GM12874 (cell line): ENCODE measurements around the gene KIF16B.

Source experiments
- TF ChIP-seq, protein P1 (sequence below): IDR thresholded peaks from 2 replicates; pipeline ENCODE4 v1.5.1; 2011; ENCODE audit warnings: low read depth, mild to moderate bottlenecking, control low read depth, low read length, moderate library complexity; ENCODE audit not compliant: insufficient read depth

KIF16B gene

DNA sequence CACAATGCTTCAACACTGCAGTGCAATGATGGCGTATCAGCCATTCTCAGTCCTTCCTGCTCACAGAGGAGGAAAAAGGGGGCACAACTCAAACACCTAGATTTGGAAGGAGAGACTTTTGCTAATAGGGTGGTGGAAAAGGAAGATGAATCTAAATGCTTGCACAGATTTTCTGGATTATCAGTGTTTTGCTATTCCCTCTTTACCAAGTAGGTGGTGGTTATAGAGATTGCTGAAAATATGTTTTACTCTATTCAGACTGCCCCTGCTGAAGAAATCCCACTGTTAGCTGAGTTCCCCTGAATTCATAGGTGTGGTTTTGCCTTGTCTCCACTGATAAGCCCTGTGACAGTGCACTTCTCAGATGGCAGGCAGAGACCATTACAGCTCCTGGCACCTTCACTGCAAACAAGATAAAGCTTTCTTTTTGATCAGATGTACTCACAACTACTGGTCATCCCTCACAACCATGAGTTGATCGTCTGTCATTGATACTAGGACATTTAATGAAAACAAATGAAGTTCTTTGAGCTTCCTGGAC lies 311.4 kb downstream of the KIF16B start:
- TF ChIP-seq, protein P1, sequence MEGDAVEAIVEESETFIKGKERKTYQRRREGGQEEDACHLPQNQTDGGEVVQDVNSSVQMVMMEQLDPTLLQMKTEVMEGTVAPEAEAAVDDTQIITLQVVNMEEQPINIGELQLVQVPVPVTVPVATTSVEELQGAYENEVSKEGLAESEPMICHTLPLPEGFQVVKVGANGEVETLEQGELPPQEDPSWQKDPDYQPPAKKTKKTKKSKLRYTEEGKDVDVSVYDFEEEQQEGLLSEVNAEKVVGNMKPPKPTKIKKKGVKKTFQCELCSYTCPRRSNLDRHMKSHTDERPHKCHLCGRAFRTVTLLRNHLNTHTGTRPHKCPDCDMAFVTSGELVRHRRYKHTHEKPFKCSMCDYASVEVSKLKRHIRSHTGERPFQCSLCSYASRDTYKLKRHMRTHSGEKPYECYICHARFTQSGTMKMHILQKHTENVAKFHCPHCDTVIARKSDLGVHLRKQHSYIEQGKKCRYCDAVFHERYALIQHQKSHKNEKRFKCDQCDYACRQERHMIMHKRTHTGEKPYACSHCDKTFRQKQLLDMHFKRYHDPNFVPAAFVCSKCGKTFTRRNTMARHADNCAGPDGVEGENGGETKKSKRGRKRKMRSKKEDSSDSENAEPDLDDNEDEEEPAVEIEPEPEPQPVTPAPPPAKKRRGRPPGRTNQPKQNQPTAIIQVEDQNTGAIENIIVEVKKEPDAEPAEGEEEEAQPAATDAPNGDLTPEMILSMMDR = no peak

DNA sequence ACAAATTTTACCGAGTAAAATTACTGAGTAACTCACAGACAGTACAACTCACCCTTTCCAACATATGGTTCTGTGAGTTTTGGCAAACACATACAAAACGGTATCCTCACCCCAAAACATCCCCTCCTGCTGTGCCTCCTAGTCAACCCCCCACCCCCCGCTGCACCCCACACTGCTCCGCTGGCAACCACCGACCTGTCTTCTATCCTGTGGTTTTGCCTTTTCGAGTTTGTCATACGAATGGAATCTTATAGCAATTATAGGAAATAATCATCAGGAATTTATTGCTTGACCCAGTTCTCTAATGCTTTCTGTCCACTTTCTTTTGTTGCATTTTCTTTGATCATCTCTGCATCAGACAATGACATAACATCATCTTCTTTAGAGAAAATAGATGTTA lies 312.3 kb downstream of the KIF16B start:
- TF ChIP-seq, protein P1 = no peak

DNA sequence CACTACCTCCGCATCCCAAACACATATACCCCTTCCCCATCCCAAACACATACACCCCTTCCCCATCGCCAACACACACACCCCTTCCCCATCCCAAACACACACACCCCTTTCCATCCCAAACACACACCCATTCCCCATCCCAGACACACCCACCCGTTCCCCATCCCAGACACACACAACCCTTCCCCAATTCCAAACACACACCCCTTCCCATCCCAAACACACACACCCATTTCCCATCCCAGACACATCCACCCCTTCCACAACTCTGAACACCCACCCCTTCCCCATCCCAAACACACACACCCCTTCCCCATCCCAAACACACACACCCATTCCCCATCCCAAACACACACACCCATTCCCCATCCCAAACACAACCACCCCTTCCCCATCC lies 314.5 kb downstream of the KIF16B start:
- TF ChIP-seq, protein P1 = no peak

DNA sequence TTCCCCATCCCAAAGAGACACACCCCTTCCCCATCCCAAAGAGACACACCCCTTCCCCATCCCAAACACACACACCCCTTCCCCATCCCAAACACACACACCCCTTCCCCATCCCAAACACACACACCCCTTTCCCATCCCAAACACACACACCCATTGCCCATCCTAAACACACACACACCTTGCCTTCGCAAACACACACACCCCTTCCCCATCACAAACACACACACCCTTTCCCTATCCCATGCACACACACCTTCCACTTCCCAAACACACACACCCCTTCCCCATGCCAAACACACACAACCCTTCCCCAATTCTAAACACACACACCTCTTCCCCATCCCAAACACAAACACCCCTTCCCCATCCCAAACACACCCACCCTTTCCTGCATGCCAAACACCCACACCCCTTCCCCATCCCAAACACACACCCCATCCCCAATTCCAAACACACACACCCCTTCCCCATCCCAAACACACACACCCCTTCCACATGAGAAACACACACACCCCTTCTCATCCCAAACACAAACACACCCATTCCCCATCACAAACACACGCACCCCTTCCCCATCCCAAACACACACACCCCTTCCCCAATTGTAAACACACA lies 315.3 kb downstream of the KIF16B start:
- TF ChIP-seq, protein P1 = no peak

DNA sequence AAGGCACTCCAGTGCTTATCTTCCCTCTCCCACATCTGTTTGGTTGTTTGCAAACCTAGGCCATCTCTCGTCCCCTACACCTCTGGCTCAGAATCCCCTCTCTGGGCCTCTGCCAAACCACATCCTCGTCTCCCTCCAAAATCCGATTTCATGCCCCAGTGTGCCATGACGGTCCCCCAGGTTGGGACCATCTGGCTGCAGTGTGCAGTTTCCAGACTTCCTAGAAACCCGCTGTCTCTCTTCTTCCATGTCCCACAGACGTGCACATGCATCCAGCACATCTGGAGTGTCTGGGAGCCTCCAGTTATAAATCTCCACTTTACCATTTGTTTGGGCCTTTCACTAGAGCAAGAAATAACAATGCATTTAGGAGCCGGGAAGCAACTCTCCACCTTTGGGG lies 316.2 kb downstream of the KIF16B start:
- TF ChIP-seq, protein P1 = no peak

DNA sequence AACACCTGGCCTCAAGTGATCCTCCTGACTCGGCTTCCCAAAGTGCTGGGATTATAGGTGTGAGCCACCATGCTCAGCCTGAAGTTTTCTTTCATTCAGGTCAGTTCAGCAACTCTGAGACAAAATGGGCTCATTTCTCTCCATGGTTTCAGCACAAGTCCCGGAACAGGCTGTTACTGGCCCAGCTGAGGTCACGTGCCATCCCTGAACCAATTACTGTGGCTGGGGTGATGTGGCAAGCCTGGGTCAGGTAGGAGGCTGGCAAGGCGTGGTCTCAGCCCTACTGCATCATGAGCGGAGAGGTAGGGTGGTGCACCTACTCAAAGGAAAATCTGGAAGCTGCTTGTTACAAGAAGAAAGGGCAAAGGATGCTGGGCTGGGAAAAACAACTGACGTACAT lies 326.4 kb downstream of the KIF16B start:
- TF ChIP-seq, protein P1 = no peak

DNA sequence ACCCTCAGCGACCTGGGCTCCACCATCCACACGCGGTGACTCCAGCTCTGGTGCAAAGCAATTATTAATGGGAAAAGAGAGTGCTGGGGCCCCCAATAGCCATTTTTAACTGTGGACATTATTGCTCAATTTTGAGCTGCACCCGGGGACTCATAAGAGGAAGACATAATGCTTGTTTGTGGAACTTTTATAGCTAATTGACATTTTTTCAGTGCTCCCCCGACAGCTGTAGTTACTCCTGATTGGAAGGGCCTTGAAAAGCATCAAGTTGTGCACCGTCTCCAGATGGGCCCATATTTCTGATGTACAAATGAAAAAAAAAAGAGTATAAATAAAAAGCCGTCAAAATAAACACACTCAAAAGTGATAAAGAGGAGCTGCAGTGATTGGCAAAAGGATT lies 327.0 kb downstream of the KIF16B start:
- TF ChIP-seq, protein P1 = no peak
